ENCODE measurements around the gene ARL4C.

Gene ARL4C

DNA sequence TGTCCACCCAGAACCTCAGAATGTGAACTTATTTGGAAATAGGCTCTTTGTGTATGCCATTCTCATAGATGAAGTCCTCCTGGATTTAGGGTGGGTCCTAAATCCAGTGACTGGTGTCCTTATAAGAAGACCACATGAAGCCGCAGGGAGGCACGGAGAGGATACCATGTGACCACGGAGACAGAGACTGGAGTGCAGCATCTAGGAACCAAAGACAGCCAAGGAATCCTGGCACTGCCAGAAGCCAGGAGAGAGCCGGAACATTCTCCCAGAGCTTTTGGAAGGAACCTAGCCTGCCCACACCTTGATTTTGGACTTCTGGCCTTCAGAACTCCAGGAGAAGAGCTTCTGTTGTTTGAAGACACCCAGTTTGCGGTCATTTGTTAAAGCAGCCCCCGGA is 49.7 kb downstream of the ARL4C start:
- DNase-seq (ENCODE audit: low spot score): no peak

DNA sequence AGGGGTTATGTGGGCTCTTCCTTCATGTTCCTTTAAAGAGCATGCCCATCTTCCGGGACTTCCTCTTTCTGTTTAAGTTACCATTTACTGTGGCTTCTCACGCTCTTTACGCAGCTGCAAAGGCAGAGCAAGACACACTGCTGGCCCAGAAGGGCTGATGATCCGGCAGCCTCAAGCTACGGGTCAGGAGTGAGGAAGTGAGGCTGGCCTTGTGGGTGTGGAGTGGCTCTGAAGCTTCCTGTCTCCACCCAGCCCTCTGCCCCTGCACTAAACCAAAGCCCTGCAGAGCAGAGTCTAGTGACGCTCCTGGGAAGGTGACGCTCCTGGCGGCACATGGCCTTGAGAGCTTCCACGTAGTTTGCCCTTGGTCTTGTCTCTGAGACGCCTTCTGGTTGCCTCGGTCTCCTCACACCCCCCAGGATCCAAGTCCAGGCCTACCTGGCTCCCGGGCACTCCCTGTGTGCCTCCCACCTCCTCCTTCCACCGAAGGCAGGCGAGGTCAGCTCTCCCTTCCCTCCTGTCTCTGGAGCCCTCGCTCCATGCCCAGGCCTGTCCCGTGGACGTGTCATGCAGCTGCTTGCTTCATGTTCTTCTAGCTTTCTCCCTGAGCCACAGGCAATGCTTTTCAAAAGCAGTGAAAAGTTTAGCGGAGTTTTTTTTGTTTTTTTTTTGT is 50.3 kb downstream of the ARL4C start:
- no peak for DNase-seq (ENCODE audit: low spot score)

DNA sequence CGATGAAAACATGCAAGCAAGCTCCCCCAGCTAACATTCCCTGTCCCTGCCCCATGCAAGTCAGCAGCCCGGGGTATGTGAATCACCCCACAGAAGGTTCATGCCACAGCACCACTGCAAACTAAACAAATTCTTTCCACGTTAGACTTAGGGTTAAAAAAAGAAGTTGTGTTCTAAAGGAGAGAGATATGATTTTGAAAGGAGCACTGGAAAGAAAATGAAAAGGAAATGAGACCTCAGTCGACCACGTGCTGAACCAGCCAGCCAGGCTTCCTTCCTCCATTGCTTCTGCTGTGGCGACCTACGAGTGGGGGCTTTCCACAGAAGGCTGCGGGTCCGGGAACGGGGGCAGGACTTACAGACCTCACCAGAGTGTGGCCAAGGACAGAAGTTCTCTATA is 52.0 kb downstream of the ARL4C start:
- DNase-seq (ENCODE audit: low spot score): no peak

DNA sequence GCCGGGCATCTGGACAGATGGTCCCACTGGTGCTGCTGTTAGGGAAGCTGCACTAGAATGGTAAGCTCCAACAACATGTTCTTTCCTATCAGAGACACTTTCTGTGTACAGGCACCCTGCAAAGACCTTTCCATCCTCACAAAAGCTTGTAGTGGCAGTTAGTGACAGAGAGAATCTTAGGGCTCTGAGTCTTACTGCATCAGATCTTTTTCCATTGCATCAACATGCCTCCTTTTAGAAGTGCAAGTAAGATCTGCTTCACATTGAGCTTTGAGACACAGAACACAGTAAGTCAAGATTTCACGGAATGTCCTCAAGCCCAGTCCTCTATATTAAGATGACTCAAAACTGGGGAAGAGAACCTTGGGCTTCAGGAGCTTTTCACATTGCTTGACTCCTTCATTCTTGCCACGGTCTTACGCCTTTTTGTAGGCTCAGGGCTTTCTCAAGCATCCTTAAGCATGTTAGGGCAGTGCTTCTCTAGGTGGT is 52.6 kb downstream of the ARL4C start:
- no peak for DNase-seq (ENCODE audit: low spot score)

All from HuH-7 (cell line).